Measurements from ENCODE around the gene BRD9. TPM values are rescaled to one million over a fixed set of nuclear protein-coding genes. Genes with fewer than 3 reads are reported as not detected.

BRD9 gene
- total and polyA plus RNA-seq, 2 of the 13 experiments (the other 11 are each of a cell fraction or from before 2014, with no cell fraction given): 5.2 to 22.9 TPM

GRCh38 chr5:865168-865521 is 27.5 kb downstream of the BRD9 start (continued):
- TF ChIP-seq ZBTB40 (IDR thresholded peaks at IDR 0.05): no peak
- TF ChIP-seq ZBTB40 (CRISPR knock-in tag; IDR thresholded peaks at IDR 0.05): no peak
- TF ChIP-seq RARA (CRISPR knock-in tag; IDR thresholded peaks at IDR 0.05): no peak

GRCh38 chr5:864492-865167 is 28.0 kb downstream of the BRD9 start:
- no peak for FAIRE-seq
- TF ChIP-seq PAXIP1 (CRISPR knock-in tag; conservative IDR thresholded peaks at IDR 0.05): no peak
- TF ChIP-seq GFI1 (CRISPR knock-in tag; IDR thresholded peaks at IDR 0.05; ENCODE audit: borderline replicate concordance): no peak
- no peak for TF ChIP-seq SMC3 (IDR thresholded peaks at IDR 0.05; ENCODE audit: low read length)
- no peak for TF ChIP-seq ZSCAN9 (CRISPR knock-in tag; IDR thresholded peaks at IDR 0.05; ENCODE audit: borderline replicate concordance)
- TF ChIP-seq NCOA1 (CRISPR knock-in tag; IDR thresholded peaks at IDR 0.05): no peak
- TF ChIP-seq GATAD1 (CRISPR knock-in tag; IDR thresholded peaks at IDR 0.05): no peak
- TF ChIP-seq ZFYVE20 (CRISPR knock-in tag; IDR thresholded peaks at IDR 0.05; ENCODE audit: borderline replicate concordance, low read depth): no peak

More at GRCh38 chr5:864492-865167, 28.0 kb downstream of the BRD9 start:
- no peaks in the 10 kb centered on the region for H3K79me2 ChIP-seq (ENCODE audit: insufficient read depth, low read length)
- no peak overlapping the region for H3K9ac ChIP-seq (ENCODE audit: insufficient read depth, low read depth, low read length)
- in situ Hi-C loops (cut with HindIII; ENCODE audit: extremely low pct_ligation_motif_present, low pct_unique_long_range_greater_than_20kb) (no loop called here), intact Hi-C loops (cut with micrococcal nuclease; ENCODE audit: unreplicated experiment) (no loop called here)
- ChIA-PET CTCF (ENCODE audit: low intra/inter-chr PET ratio, low total read pairs) (no interaction called here), POLR2A (no interaction called here)
- ATAC-seq (no peak), DNase-seq (ENCODE audit: low spot score) (no peak)
- no peak overlapping the region for H3K4me3 ChIP-seq (replicated peaks in 1 of 3; ENCODE audit: insufficient read depth in 1 of 3, low read depth in 2 of 3, low read length in 3 of 3)
- no peak overlapping the region for H3K27ac ChIP-seq (ENCODE audit: extremely low read length, insufficient read depth, low read length)
- H2AFZ ChIP-seq (ENCODE audit: low read length): no peak overlapping the region
- H4K20me1 ChIP-seq (ENCODE audit: insufficient read depth, low read length): no peaks in the 10 kb centered on the region
- peaks cover 13% of the 10 kb centered on the region for H3K4me1 ChIP-seq (ENCODE audit: insufficient read depth, low read length)
- H3K4me2 ChIP-seq (ENCODE audit: low read depth, low read length): no peak overlapping the region
- peaks cover 22 to 54% of the 10 kb centered on the region in 2 experiments for H3K36me3 ChIP-seq (replicated peaks in 1 of 2; ENCODE audit: control insufficient read depth in 1 of 2, insufficient read depth in 2 of 2, low read length in 2 of 2)
- BruUV-seq (replicated peaks): no TSS peak
- WGBS (ENCODE audit: low lambda C conversion rate): 97% methylated on average over 8 of the region's 15 CpGs
- no peaks in the 10 kb centered on the region for H3K9me3 ChIP-seq (ENCODE audit: low read length)
- no peaks in the 10 kb centered on the region for H3K27me3 ChIP-seq (ENCODE audit: control insufficient read depth in 1 of 2, insufficient read depth in 2 of 2, low read length in 2 of 2)

Measured in HepG2 (cell line).